Measurements from ENCODE around the gene NUDT19.
"Not testable (repeated sequence)": the region's sequence is repeated elsewhere in the genome, so short reads cannot be mapped to it uniquely, and the experiment has no call there.

NUDT19 gene

DNA sequence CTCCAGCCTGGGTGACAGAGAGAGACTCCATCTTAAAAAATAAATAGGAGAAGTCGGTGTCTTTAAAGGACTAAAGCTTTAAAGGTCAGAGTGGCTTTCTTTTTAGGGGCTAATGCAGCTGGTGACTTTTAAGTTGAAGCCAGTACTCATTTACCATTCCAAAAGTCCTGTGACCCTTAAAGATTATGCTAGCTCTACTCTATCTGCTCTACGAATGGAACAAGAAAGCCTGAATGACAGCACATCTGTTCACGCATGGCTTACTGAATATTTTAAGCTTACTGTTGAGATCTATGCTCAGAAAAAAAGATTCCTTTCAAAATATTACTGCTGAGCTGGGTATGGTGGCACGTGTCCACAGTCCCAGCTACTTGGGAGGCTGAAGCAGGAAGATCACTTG, 44.3 kb downstream of the NUDT19 start:
- H3K4me3 ChIP-seq (ENCODE audit: control insufficient read depth, low read depth, low read length), result no peak overlapping the region
- TF ChIP-seq, protein P1, sequence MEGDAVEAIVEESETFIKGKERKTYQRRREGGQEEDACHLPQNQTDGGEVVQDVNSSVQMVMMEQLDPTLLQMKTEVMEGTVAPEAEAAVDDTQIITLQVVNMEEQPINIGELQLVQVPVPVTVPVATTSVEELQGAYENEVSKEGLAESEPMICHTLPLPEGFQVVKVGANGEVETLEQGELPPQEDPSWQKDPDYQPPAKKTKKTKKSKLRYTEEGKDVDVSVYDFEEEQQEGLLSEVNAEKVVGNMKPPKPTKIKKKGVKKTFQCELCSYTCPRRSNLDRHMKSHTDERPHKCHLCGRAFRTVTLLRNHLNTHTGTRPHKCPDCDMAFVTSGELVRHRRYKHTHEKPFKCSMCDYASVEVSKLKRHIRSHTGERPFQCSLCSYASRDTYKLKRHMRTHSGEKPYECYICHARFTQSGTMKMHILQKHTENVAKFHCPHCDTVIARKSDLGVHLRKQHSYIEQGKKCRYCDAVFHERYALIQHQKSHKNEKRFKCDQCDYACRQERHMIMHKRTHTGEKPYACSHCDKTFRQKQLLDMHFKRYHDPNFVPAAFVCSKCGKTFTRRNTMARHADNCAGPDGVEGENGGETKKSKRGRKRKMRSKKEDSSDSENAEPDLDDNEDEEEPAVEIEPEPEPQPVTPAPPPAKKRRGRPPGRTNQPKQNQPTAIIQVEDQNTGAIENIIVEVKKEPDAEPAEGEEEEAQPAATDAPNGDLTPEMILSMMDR (IDR thresholded peaks at IDR 0.05; ENCODE audit: control insufficient read depth, insufficient read depth, low read depth, low read length, missing control alignments), result no peak
- no peak for DNase-seq (ENCODE audit: low read depth)

DNA sequence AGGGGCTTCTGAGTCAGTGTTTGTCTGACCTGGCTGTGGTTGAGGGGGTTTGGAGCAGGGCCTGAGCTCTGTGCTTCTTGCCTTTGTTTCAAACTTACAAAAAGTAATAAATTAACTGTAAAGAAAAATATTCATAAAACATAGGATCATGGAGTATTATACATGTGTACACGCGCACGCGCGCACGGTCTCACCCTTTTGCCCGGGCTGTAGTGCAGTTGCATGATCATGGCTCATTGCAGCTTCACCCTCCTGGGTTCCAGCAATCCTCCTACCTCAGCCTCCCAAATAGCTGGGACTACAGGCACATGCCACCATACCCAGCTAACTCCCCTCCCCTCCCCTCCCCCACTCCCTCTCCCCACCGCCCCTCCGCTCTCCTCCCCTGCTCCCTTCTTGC, 51.4 kb downstream of the NUDT19 start:
- H3K4me3 ChIP-seq (ENCODE audit: control insufficient read depth, low read depth, low read length), result no peak overlapping the region
- TF ChIP-seq, protein P1 (IDR thresholded peaks at IDR 0.05; ENCODE audit: control insufficient read depth, insufficient read depth, low read depth, low read length, missing control alignments), result no peak
- no peak for DNase-seq (ENCODE audit: low read depth)

DNA sequence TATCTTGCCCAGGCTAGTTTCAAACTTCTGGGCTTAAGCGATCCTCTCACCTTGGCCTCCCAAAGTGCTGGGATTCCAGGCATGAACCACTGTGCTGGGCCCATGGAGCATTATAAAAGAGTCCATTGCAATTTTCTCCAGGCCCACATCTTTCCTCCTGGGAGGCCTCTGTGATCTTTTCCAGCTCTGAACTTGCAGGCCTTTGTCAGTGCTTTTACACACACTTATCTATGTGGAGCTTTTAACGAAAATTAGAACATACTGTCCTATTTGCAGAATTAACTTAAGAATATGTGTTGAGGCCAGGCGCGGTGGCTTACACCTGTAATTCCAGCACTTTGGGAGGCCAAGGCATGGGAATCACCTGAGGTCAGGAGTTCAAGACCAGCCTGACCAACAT, 51.8 kb downstream of the NUDT19 start:
- TF ChIP-seq, protein P1 (IDR thresholded peaks at IDR 0.05; ENCODE audit: control insufficient read depth, insufficient read depth, low read depth, low read length, missing control alignments), result no peak
- no peak overlapping the region for H3K4me3 ChIP-seq (ENCODE audit: control insufficient read depth, low read depth, low read length)
- no peak for DNase-seq (ENCODE audit: low read depth)

DNA sequence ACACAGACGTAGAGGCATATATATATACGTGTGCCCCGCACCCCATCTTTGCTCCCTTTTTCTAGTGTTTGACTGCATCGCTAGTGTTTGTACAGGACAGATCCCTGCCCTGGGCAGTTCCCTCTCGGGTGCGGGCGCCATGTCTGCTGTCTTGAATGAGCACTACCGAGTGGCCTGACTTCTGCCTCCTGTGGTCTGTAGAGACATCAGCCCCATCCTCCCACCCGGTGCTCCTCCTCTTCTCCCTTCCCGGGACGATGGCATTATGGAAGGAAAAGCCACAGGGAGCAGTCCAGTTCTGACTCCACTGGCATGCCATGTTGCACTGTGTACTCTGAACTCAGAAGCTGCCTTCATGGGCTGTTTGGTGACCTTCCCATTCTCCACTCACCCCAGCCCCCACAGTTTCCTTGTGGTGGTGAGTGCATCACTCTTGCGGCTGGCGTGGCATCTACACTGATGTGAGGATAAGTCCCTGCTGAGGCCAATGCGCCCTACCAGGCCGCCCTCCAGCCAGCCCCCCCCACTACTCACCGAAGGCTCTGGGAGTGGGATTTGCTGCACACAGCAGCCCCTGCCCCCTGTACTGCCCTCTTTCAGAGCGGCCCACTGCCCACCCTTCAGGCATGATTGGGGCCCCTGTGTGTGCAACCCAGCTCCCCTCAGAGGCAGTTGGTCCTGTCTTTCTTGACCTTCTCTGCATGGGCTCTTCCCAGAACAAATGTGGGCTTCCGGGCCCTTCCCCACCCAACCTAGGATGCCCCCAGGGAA, 53.1 kb downstream of the NUDT19 start:
- TF ChIP-seq, protein P1 (IDR thresholded peaks at IDR 0.05; ENCODE audit: control insufficient read depth, insufficient read depth, low read depth, low read length, missing control alignments), result no peak
- no peak for DNase-seq (ENCODE audit: low read depth)

DNA sequence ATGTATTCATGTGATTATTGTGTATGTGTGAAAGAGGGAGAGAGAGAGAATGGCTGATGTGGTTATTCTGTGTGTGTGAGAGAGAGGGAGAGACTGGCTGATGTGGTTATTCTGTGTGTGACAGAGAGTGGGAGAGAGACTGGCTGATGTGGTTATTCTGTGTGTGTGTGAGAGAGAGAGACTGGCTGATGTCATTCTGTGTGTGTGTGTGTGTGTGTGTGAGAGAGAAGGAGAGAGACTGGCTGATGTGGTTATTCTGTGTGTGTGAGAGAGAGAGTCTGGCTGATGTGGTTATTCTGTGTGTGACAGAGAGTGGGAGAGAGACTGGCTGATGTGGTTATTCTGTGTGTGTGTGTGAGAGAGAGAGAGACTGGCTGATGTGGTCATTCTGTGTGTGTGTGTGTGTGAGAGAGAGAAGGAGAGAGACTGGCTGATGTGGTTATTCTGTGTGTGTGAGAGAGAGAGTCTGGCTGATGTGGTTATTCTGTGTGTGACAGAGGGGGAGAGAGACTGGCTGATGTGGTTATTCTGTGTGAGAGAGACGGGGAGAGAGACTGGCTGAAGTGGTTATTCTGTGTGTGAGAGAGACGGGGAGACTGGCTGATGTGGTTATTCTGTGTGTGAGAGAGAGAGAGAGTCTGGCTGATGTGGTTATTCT, 54.1 kb downstream of the NUDT19 start:
- DNase-seq (ENCODE audit: low read depth); H3K4me3 ChIP-seq (ENCODE audit: control insufficient read depth, low read depth, low read length): not testable (repeated sequence)

More for the DNA sequence above, 53.1 kb downstream of the NUDT19 start:
- H3K4me3 ChIP-seq (ENCODE audit: control insufficient read depth, low read depth, low read length), result no peak overlapping the region

DNA sequence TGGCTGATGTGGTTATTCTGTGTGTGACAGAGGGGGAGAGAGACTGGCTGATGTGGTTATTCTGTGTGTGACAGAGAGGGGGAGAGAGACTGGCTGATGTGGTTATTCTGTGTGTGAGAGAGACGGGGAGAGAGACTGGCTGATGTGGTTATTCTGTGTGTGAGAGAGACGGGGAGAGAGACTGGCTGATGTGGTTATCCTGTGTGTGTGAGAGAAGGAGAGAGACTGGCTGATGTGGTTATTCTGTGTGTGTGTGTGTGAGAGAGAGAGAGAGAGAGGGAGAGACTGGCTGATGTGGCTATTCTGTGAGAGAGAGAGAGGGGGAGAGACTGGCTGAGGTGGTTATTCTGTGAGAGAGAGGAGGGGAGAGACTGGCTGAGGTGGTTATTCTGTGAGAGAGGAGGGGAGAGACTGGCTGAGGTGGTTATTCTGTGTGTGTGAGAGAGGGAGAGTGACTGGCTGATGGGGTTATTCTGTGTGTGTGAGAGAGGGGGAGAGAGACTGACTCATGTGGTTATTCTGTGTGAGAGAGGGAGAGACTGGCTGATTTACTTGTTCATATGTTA, 55.1 kb downstream of the NUDT19 start:
- DNase-seq (ENCODE audit: low read depth); H3K4me3 ChIP-seq (ENCODE audit: control insufficient read depth, low read depth, low read length): not testable (repeated sequence)

DNA sequence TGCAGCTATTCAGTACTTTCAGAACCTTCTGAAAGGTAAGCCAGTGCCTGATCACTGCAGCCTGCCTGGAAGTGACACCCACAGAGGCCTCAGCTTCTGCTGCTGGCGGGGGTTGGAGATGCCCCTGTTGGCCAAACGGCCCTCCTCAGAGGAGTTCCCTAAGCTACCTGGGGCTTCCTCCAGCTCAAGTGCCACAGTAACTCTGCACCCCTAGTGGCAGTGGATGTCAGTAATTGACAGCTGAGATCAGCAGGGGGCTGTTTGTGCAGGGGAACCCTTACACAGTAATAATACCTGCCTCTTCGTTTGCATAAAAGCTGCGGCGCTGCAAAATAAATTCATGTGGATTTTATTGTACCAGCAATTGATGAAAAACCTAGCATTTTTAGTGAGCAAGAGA, 56.9 kb downstream of the NUDT19 start:
- TF ChIP-seq, protein P1 (IDR thresholded peaks at IDR 0.05; ENCODE audit: control insufficient read depth, insufficient read depth, low read depth, low read length, missing control alignments), result no peak
- no peak for DNase-seq (ENCODE audit: low read depth)
- no peak overlapping the region for H3K4me3 ChIP-seq (ENCODE audit: control insufficient read depth, low read depth, low read length)

All from AG09309 (cell line).